Stimulated activated CD8-positive, alpha-beta memory T cell treated with anti-CD3 and anti-CD28 coated beads, Interleukin-4, amount 100 ng/mL, for 1 hour (primary cell): Measurements from ENCODE around the gene TNFAIP3.

Experiments
- DNase-seq, 2 donors: peaks; one replicate each; pipeline ENCODE4 v3.0.0-alpha.2; 2020; ENCODE audit warnings: low read depth in 2 of 2, low spot score in 1 of 2

TNFAIP3 gene

GRCh38 chr6:137863091-137863797, 3.8 kb upstream of the TNFAIP3 start:
- DNase-seq, result no peak

- DNase-seq, result no peak
These were observed 2.1 kb upstream of the TNFAIP3 start for GRCh38 chr6:137864812-137865508.

DNA sequence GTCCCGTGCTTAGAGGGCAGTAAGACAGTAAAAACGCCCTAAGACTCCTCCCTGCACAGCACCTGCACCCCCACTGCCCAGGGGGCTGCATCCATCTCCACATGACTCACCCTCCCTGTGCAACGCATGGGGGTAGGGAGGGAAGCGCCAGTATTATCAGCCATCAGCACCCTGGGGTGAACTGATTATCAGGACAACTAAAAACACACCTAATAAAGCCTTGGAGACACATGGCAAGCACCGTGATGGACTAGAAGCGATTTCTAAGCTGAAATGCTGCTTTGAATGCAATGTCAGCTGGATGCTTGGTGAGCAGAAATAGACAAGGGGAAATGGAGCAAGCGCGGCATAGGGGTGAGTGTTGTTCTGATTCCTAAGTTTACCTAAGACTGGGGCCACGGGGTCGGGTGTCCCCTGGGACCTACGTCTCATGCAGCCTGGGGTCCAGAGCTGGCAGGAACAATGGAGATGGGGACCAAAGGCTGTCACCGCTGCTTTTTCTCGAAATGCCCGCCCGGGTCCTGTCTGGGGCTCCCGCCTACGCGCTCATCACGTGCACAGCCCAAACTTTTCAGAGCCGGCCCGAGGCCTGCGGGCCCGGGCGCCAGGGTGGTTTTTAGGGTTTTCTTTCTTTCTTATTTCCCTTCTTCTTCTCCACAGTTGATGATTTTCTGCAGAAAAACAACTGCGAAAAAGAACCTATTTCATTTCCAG, 702 bp upstream of the TNFAIP3 start:
- peak in 1 of 2 donors; percentile 54 for DNase-seq

DNA sequence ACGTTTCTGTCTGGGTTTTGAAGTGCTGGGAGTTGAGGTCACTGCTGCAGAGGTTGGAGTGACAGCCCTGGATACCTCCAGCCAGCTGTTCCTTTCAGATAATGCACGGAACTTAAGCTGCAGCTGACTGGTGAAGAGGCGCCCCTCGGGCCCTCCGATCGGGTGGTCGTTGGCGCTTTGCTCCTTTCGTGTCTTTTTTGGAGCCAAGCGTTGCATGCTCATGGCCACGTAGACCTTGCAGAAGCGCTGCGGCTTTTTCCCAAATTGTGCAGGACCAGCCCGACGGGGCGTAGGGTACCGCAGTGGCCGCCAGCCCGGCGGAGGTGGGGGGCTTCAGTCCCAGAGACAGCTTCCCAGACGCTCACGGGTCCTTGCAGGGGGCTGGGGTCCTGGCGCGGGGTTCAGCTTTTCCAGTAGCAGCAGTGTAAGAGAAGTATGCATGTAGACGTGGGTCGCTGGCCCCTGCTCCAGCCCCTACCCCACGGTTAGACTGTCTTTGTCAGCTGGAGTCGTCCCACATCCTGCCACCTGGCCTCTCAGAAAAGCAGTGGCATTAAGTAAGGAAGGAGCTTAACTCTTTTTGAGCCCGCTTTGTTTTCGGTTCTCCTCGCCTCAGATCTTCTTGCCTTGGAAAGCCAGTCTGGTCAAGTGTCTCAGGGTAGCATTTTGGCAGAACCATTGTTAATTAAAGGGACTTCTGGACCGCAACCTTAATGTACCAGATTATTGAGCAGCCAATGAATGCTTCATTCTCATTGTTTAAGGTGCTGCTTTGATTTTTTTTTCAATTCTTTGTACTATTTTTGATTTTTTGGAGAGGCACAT, 838 bp downstream of the TNFAIP3 start:
- no peak for DNase-seq

GRCh38 chr6:137868721-137869548, 1.9 kb downstream of the TNFAIP3 start:
- DNase-seq, result no peak

GRCh38 chr6:137869549-137870307, 2.7 kb downstream of the TNFAIP3 start:
- no peak for DNase-seq

DNA sequence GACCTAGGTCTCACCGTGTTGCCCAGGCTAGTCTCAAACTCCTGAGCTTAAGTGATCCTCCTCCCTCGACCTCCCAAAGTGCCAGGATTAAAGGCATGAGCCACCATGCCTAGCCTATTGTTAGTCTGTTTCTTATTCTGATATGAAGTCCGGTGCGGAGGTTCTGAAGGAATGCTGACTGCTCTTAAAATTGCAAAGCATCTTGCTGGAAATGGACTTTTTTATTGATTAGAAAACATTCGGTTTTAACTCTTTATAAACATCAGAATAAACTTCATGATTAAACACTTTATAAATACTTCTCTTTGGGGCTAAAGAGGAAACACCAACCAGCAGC, 3.2 kb downstream of the TNFAIP3 start:
- DNase-seq, result no peak

DNA sequence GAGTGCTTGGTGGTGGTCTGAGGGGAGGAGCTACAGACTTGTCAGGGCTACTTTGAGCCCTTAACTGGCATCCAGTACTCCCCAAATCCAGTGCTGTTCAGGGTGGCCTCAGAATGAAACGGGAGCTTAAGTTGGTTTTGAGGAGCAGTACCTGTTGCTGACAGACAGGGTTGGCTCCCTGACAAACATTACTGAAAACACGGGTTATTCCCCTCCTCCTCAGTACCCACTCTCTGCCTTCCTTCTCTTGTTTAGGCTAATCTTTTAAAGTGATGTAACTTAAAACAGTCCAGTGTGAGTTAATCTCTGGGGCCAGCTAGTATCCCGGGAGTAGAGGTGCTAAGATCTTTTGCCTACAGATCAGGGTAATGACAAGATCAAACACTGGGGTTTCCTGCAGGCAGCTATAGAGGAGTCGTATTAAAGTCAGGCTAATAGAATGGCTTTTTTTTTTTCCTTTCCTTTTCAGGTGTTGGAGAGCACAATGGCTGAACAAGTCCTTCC, 3.7 kb downstream of the TNFAIP3 start:
- DNase-seq, result no peak

GRCh38 chr6:137871291-137871690, 4.2 kb downstream of the TNFAIP3 start:
- no peak for DNase-seq

GRCh38 chr6:137871831-137872454, 4.9 kb downstream of the TNFAIP3 start:
- no peak for DNase-seq

DNA sequence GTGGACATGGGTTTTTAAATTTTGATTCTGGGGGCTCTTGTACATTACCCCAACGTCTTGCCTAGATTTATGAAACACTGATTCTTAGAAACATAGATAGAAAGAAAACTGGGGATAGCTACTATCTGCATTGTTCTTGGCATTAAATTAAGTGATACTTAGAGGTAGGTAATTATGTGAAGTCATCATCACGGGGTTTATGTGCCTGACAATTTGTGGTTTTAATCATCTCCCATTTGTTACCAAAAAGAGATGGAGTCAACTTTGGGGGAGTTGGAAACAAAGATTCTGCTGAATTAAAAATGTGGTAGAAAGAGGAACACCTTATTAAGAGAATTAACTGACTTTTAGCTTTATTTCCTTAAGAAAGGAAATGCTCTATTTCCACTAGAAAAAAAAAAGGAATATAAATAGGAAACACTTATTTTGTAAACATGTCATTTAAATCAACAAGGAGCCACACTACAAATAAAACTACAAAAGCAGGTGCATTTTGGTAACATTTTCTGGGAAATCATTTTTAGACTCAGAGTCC, 5.6 kb downstream of the TNFAIP3 start:
- no peak for DNase-seq

DNA sequence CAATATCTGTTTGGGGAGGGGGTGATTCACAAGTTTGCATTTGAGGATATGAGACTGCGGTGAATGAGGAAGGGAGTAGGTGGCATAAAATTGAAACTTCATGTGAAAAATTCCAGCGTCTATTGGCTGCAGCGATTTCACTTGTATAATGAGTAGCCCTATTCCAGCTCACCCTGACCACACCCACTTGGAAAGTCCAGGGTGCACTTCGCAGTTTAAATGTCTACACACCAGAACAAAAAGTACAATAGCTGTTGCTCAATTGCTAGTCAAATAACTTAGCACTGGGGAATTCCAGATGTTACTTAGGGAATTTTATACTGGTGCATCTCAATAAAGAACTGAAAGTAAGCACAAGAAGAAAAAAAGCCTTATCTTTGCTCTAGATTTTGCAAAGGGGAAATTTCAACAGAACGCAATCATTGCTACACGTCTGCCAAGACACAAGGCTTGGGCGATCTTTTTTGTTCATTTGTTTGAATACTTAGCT, 6.3 kb downstream of the TNFAIP3 start:
- no peak for DNase-seq

DNA sequence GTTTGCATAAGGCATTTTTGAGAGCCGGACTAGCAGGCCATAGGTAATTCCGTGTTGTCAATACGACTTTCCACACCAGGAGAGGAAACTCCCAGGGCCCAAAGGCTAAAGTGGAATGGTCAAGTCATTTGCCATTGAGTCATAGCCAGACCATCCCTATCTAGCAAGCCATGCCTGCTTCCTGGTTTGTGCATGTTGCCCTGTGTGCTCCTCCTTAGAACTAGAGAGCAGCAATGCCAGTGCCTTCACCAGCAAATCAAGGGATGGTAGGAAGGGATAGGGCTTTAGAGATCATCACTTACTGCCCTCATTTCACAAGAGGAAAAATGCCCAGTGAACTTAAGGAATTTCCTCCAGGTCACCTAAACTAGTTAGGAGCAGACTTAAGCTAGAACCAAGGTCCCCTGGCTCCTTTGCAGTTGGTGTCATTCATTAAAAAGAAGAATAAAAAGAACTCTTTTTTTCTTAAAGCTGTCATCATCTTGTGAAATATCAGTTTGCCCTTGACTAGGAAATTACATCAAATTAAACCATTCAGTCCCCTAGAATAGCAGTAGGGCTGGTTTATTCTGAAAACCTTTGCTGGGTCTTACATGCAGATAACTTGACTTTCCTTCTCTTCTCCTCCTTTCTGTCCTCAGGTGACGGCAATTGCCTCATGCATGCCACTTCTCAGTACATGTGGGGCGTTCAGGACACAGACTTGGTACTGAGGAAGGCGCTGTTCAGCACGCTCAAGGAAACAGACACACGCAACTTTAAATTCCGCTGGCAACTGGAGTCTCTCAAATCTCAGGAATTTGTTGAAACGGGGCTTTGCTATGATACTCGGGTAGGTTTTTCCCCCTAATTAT, 7.4 kb downstream of the TNFAIP3 start:
- no peak for DNase-seq

- DNase-seq, result no peak
These were observed 8.0 kb downstream of the TNFAIP3 start for GRCh38 chr6:137875058-137875520.

GRCh38 chr6:137875606-137876005, 8.5 kb downstream of the TNFAIP3 start:
- DNase-seq, result no peak

DNA sequence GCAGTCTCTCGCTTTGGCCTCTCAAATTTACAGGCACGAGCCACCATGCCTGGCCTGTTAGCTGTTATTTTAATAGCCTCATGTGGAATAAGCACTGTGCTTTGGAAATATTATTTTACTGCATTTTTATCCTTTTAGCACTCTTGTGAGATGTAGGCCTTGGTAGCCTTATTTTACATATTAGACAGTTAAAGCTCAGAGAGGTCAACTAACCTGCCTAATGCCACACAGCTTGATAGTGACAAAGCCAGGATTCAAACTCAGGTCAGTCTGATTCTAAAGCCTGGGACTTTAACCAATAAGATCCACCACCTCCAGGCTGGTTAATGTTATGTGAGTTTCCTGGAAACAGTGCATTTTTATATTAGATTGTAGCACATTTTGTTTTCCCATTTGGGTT, 9.5 kb downstream of the TNFAIP3 start:
- no peak for DNase-seq

- DNase-seq, result no peak
These were observed 10.1 kb downstream of the TNFAIP3 start for GRCh38 chr6:137877113-137877512.

GRCh38 chr6:137877606-137878005, 10.5 kb downstream of the TNFAIP3 start:
- no peak for DNase-seq
